Measurements from ENCODE around the gene ANKS1B.

The ANKS1B gene

GRCh38 chr12:99985631-99986030 is 895 bp upstream of the ANKS1B start:
- Histone ChIP-seq H3K27me3 (replicated peaks; ENCODE audit: control insufficient read depth, insufficient read depth, low read length) (no peaks in the 10 kb centered on the region), H3K4me3 (ENCODE audit: low read length) (peak overlapping the region; percentile 88)

DNA sequence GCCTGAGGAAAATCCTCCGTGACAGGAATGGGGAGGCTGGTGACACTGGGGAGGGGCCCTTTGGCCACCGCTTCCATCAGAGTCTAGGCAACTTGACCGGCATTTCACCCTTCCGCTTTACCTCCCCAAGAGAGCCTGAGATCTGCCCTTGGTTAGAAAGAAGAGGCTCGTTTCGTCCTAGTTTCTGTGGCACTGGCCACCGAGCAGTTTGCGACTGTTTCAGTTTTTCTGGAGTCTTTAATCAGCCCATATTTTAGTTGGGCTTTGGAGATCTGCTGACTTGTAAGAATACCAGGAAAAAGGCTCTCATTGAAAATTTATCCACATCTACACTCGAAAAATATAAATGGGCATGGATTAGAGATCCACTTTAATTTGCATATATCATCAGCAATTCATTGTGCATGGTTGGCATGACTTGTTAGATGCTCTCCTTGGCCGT is 414 bp upstream of the ANKS1B start:
- DNase-seq (ENCODE audit: low read depth) = no peak
- Histone ChIP-seq H3K9ac (ENCODE audit: low read length) (peak overlapping the region; percentile 86), H3K4me1 (ENCODE audit: control insufficient read depth, insufficient read depth, low read length) (peaks cover 15% of the 10 kb centered on the region)

More at GRCh38 chr12:99985631-99986030, 895 bp upstream of the ANKS1B start:
- H3K4me1 ChIP-seq (ENCODE audit: control insufficient read depth, insufficient read depth, low read length) = peaks cover 15% of the 10 kb centered on the region
- peak overlapping the region; percentile 86 for H3K9ac ChIP-seq (ENCODE audit: low read length)
- H3K9me3 ChIP-seq (ENCODE audit: control insufficient read depth, low read length) = no peaks in the 10 kb centered on the region
- H3K36me3 ChIP-seq (ENCODE audit: control insufficient read depth, insufficient read depth, low read length, severe bottlenecking) = no peaks in the 10 kb centered on the region
- DNase-seq (ENCODE audit: low read depth) = no peak

DNA sequence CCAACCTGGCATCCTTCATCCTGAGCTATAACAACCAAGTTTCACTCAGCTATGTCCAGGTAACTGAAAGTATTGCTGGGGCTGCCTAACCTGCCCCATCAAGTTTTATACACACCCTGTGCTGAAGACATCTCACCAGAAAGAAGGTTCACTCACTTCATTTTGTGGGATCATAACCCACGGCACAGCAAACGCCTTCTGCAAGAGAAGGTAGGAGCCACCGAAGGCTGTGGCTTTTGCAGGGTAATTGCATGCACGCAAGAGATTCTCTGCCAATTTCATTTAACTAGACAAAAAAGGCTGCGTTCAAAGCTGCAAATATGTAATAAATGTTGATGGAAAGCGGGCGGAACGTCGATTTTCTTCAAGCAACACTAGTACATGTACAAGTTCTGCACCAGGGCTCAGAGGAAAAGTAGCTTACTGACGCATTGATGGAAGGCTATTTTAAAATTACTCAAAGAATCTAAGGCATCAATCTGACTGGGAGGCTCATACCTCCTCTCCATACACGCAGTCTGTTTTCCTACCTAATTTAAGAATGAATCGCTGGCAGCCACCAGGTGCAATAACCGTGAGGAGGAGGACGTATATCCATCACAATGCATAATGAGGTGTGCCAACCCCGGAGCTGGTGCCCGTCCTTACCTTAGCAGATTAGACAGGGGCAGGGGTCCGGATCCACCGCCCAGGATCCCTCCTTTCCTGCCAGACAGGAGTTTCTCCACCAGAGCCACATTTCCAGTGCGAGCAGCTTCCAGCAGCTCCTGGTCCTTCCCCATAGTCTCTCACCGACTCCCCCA is 1.1 kb downstream of the ANKS1B start:
- H3K27me3 ChIP-seq (replicated peaks; ENCODE audit: control insufficient read depth, insufficient read depth, low read length) = no peaks in the 10 kb centered on the region
- peak; percentile 27 for DNase-seq (ENCODE audit: low read depth)

More for the DNA sequence above, 414 bp upstream of the ANKS1B start:
- H3K27me3 ChIP-seq (replicated peaks; ENCODE audit: control insufficient read depth, insufficient read depth, low read length) = no peaks in the 10 kb centered on the region
- no peaks in the 10 kb centered on the region for H3K36me3 ChIP-seq (ENCODE audit: control insufficient read depth, insufficient read depth, low read length, severe bottlenecking)
- no peaks in the 10 kb centered on the region for H3K9me3 ChIP-seq (ENCODE audit: control insufficient read depth, low read length)
- H3K4me3 ChIP-seq (ENCODE audit: low read length) = peak overlapping the region; percentile 88

GRCh38 chr12:99981639-99982190 is 3.0 kb downstream of the ANKS1B start:
- H3K9me3 ChIP-seq (ENCODE audit: control insufficient read depth, low read length) = no peaks in the 10 kb centered on the region
- no peak for DNase-seq (ENCODE audit: low read depth)
- no peak overlapping the region for H3K9ac ChIP-seq (ENCODE audit: low read length)
- peaks cover 32% of the 10 kb centered on the region for H3K4me1 ChIP-seq (ENCODE audit: control insufficient read depth, insufficient read depth, low read length)
- H3K27me3 ChIP-seq (replicated peaks; ENCODE audit: control insufficient read depth, insufficient read depth, low read length) = no peaks in the 10 kb centered on the region
- H3K36me3 ChIP-seq (ENCODE audit: control insufficient read depth, insufficient read depth, low read length, severe bottlenecking) = no peaks in the 10 kb centered on the region
- H3K4me3 ChIP-seq (ENCODE audit: low read length) = no peak overlapping the region

More for the DNA sequence above, 1.1 kb downstream of the ANKS1B start:
- Histone ChIP-seq H3K9ac (ENCODE audit: low read length) (peak overlapping the region; percentile 1), H3K4me1 (ENCODE audit: control insufficient read depth, insufficient read depth, low read length) (peaks cover 15% of the 10 kb centered on the region), H3K4me3 (ENCODE audit: low read length) (peak overlapping the region; percentile 80), H3K9me3 (ENCODE audit: control insufficient read depth, low read length) (no peaks in the 10 kb centered on the region), H3K36me3 (ENCODE audit: control insufficient read depth, insufficient read depth, low read length, severe bottlenecking) (no peaks in the 10 kb centered on the region)

GRCh38 chr12:99979471-99979870 is 5.3 kb downstream of the ANKS1B start:
- no peaks in the 10 kb centered on the region for H3K9me3 ChIP-seq (ENCODE audit: control insufficient read depth, low read length)
- H3K9ac ChIP-seq (ENCODE audit: low read length) = no peak overlapping the region
- no peak for DNase-seq (ENCODE audit: low read depth)
- no peak overlapping the region for H3K4me3 ChIP-seq (ENCODE audit: low read length)
- H3K4me1 ChIP-seq (ENCODE audit: control insufficient read depth, insufficient read depth, low read length) = peaks cover 28% of the 10 kb centered on the region
- no peaks in the 10 kb centered on the region for H3K36me3 ChIP-seq (ENCODE audit: control insufficient read depth, insufficient read depth, low read length, severe bottlenecking)
- no peaks in the 10 kb centered on the region for H3K27me3 ChIP-seq (replicated peaks; ENCODE audit: control insufficient read depth, insufficient read depth, low read length)

- Histone ChIP-seq H3K9me3 (ENCODE audit: control insufficient read depth, low read length) (no peaks in the 10 kb centered on the region), H3K4me1 (ENCODE audit: control insufficient read depth, insufficient read depth, low read length) (peaks cover 23% of the 10 kb centered on the region), H3K27me3 (replicated peaks; ENCODE audit: control insufficient read depth, insufficient read depth, low read length) (no peaks in the 10 kb centered on the region), H3K9ac (ENCODE audit: low read length) (no peak overlapping the region), H3K4me3 (ENCODE audit: low read length) (no peak overlapping the region), H3K36me3 (ENCODE audit: control insufficient read depth, insufficient read depth, low read length, severe bottlenecking) (no peaks in the 10 kb centered on the region)
- DNase-seq (ENCODE audit: low read depth) = no peak
Measured at GRCh38 chr12:99978152-99978551, 6.6 kb downstream of the ANKS1B start.

DNA sequence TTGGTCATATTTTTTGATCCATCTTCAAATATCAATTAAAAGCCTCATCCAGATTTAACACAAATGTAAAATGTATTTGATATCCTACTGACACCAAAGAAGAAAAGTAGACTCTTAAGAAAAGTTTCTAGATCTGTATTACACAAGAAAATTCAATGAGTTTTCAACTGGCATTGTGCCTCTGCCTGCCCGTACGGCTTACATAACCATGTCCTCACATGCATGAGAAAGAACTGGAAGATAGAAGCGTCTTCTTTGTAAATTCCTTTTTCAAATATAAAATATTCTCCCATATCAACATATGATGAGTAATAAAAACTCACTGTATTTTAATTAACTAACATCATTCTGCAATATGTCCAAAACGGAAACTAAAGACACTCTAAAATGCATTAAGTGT is 7.2 kb downstream of the ANKS1B start:
- no peaks in the 10 kb centered on the region for H3K27me3 ChIP-seq (replicated peaks; ENCODE audit: control insufficient read depth, insufficient read depth, low read length)
- DNase-seq (ENCODE audit: low read depth) = no peak
- H3K4me3 ChIP-seq (ENCODE audit: low read length) = no peak overlapping the region
- no peaks in the 10 kb centered on the region for H3K36me3 ChIP-seq (ENCODE audit: control insufficient read depth, insufficient read depth, low read length, severe bottlenecking)
- no peak overlapping the region for H3K9ac ChIP-seq (ENCODE audit: low read length)
- H3K4me1 ChIP-seq (ENCODE audit: control insufficient read depth, insufficient read depth, low read length) = peaks cover 23% of the 10 kb centered on the region
- H3K9me3 ChIP-seq (ENCODE audit: control insufficient read depth, low read length) = peaks cover 5% of the 10 kb centered on the region

DNA sequence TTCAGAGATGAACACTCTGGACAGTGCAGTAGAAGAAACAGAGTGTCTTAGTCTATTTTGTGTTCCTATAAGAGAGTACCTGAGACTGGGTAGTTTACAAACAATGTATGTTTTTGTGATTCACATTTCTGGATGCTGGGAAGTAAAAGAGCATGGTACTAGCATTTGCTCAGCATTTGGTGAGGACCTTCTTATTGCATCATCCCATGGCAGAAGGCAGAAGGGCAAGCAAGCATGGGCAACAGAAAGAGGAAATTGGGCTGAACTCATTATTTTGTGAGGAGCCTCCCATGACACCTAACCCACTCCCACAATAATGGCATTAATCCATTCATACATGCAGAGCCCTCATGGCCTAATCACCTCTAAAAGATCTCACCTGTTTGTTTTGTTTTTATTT is 8.0 kb downstream of the ANKS1B start:
- peaks cover 23% of the 10 kb centered on the region for H3K4me1 ChIP-seq (ENCODE audit: control insufficient read depth, insufficient read depth, low read length)
- no peaks in the 10 kb centered on the region for H3K27me3 ChIP-seq (replicated peaks; ENCODE audit: control insufficient read depth, insufficient read depth, low read length)
- H3K36me3 ChIP-seq (ENCODE audit: control insufficient read depth, insufficient read depth, low read length, severe bottlenecking) = no peaks in the 10 kb centered on the region
- no peak for DNase-seq (ENCODE audit: low read depth)
- no peak overlapping the region for H3K9ac ChIP-seq (ENCODE audit: low read length)
- peaks cover 5% of the 10 kb centered on the region for H3K9me3 ChIP-seq (ENCODE audit: control insufficient read depth, low read length)
- H3K4me3 ChIP-seq (ENCODE audit: low read length) = no peak overlapping the region

DNA sequence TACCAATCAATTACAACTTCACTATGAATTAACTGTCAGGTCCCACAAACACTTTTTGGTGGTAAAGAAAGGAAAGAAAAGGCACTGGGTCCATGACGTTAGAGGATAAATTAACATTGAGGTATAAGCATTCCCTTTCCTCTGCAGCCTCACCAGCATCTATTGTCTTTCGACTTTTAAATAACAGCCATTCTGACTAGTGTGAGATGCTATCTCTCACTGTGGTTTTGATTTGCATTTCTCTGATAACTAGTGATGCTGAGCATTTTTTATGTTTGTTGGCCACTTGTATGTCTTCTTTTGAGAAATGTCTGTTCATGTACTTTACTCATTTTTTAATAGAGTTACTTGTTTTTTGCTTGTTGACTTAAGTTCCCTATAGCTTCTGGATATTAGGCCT is 9.4 kb downstream of the ANKS1B start:
- Histone ChIP-seq H3K9me3 (ENCODE audit: control insufficient read depth, low read length) (peaks cover 5% of the 10 kb centered on the region), H3K4me3 (ENCODE audit: low read length) (no peak overlapping the region), H3K27me3 (replicated peaks; ENCODE audit: control insufficient read depth, insufficient read depth, low read length) (no peaks in the 10 kb centered on the region), H3K9ac (ENCODE audit: low read length) (no peak overlapping the region), H3K4me1 (ENCODE audit: control insufficient read depth, insufficient read depth, low read length) (peaks cover 23% of the 10 kb centered on the region), H3K36me3 (ENCODE audit: control insufficient read depth, insufficient read depth, low read length, severe bottlenecking) (no peaks in the 10 kb centered on the region)
- no peak for DNase-seq (ENCODE audit: low read depth)

DNA sequence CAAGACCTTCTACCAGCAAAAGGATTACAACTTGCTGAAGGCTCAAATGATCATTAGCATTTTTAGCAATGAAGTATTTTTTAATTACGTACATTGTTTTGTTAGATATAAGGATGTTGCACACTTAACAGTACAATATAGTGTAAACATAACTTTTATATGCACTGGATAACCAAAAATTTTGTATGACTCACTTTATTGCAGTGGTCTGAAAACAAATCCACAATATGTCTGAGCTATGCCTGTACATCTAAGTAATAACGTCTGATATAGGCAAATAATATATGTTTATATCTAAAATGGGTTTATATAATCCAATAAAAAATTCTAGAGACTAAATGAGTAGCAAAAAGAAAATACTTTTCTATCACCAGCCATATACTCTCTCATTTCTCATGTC is 10.6 kb downstream of the ANKS1B start:
- DNase-seq (ENCODE audit: low read depth) = no peak
- Histone ChIP-seq H3K27me3 (replicated peaks; ENCODE audit: control insufficient read depth, insufficient read depth, low read length) (no peaks in the 10 kb centered on the region), H3K36me3 (ENCODE audit: control insufficient read depth, insufficient read depth, low read length, severe bottlenecking) (no peaks in the 10 kb centered on the region), H3K9ac (ENCODE audit: low read length) (no peak overlapping the region), H3K4me3 (ENCODE audit: low read length) (no peak overlapping the region), H3K9me3 (ENCODE audit: control insufficient read depth, low read length) (peaks cover 5% of the 10 kb centered on the region), H3K4me1 (ENCODE audit: control insufficient read depth, insufficient read depth, low read length) (peaks cover 23% of the 10 kb centered on the region)

DNA sequence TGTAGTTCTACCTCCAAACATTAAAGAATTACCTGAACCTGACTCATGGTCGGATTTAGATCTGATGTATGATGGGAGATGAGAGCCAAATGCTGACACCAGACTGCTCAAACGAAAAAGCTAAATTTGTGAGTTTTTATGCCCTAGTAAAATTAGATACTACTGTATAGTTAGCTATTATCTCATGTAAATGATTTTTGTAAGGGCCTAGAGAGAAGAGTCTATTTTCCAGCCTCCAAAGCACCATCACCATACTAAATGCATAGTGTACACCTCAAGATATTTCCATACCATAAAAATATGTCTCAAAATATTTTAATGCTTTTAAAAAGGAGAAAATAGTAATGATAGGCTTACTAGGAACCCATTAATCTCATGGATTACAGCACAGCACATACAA is 18.3 kb downstream of the ANKS1B start:
- H3K27me3 ChIP-seq (replicated peaks; ENCODE audit: control insufficient read depth, insufficient read depth, low read length) = no peaks in the 10 kb centered on the region
- no peaks in the 10 kb centered on the region for H3K4me1 ChIP-seq (ENCODE audit: control insufficient read depth, insufficient read depth, low read length)
- H3K9ac ChIP-seq (ENCODE audit: low read length) = no peak overlapping the region
- no peaks in the 10 kb centered on the region for H3K9me3 ChIP-seq (ENCODE audit: control insufficient read depth, low read length)
- DNase-seq (ENCODE audit: low read depth) = no peak
- H3K36me3 ChIP-seq (ENCODE audit: control insufficient read depth, insufficient read depth, low read length, severe bottlenecking) = no peaks in the 10 kb centered on the region
- no peak overlapping the region for H3K4me3 ChIP-seq (ENCODE audit: low read length)
